ENCODE results near the gene TNRC6B. TPM values are rescaled to one million over a fixed set of nuclear protein-coding genes. Genes with fewer than 3 reads are reported as not detected.

Gene TNRC6B
- total RNA-seq, 1 experiment from 2014 or later = 58.1 TPM

DNA sequence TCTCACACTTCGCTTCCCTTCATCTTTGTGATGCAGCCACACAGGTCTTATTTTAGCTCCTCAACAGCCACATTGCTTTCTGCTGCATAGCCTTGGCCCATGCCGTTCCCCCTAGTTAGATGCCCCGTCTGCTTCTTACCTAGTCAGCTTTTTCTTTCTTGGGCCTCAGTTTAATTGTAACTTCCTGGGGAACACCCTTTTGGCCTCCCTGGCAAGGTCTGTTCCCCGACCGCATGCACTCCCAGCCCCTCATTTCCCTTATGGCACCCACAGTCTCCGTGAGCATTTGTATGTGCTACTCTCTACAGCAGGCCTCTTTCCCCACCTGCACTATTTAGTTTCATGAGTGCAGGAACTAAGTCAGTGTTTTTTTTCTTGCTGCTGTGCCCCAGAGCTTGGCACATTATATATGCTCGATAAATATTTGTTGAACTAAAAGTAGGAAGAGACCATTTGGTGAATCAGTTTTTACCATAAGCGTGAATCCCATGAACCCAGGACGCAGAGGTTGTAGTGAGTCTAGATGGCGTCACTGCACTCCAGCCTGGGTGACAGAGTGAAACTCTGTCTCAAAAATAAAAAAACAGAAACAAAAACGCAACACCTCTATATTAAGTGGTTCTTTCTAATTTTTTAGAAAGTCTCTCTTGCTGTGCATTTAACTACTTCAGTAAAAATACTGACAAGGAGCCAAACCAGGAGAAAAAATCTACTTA, 38.5 kb downstream of the TNRC6B start:
- Histone ChIP-seq H3K18ac (ENCODE audit: insufficient read length, low read depth, low read length) (no peak overlapping the region), H2BK5ac (ENCODE audit: insufficient read length, low read length) (no peak overlapping the region), H3T11ph (ENCODE audit: low read length) (no peak overlapping the region), H4K20me1 (ENCODE audit: control insufficient read depth, insufficient read depth, insufficient read length) (no peaks in the 10 kb centered on the region), H2AK5ac (ENCODE audit: insufficient read length, low read length) (no peak overlapping the region), H3K79me2 (ENCODE audit: insufficient read depth, low read length) (peaks cover 46% of the 10 kb centered on the region; the same call in 1 of the 2 replicates), H3K14ac (ENCODE audit: insufficient read depth, low read length) (no peak overlapping the region), H2BK120ac (ENCODE audit: low read depth, low read length, poor library complexity, severe bottlenecking) (no peak overlapping the region), H3K23me2 (ENCODE audit: insufficient read length, low read depth, low read length, poor library complexity, severe bottlenecking) (no peaks in the 10 kb centered on the region), H2BK12ac (ENCODE audit: insufficient read length, low read depth, low read length) (no peak overlapping the region), H2BK15ac (ENCODE audit: low read depth, low read length) (no peak overlapping the region), H3K4me2 (ENCODE audit: insufficient read depth, insufficient read length, low read length) (no peak overlapping the region), H3K4me1 (ENCODE audit: insufficient read depth, low read length) (peaks cover 32% of the 10 kb centered on the region), H4K8ac (replicated peaks; ENCODE audit: insufficient read length, low read depth, low read length) (no peak overlapping the region), H2BK20ac (ENCODE audit: low read depth, low read length, poor library complexity, severe bottlenecking) (no peak overlapping the region), H3K27me3 (ENCODE audit: insufficient read depth, low read length) (no peaks in the 10 kb centered on the region), H4K5ac (ENCODE audit: insufficient read length, low read depth, low read length) (no peak overlapping the region), H3K27ac (ENCODE audit: insufficient read length, low read depth, low read length) (peak overlapping the region; percentile 14), H2AFZ (ENCODE audit: low read length) (no peak overlapping the region), H3K9ac (ENCODE audit: extremely low read depth, insufficient read length, low read length) (no peak overlapping the region), H3K4ac (ENCODE audit: low read depth, low read length) (no peak overlapping the region), H3K56ac (ENCODE audit: insufficient read length, low read depth, low read length) (no peak overlapping the region), H3K9me3 (ENCODE audit: control insufficient read depth, low read depth, low read length) (no peaks in the 10 kb centered on the region), H4K91ac (ENCODE audit: insufficient read length, low read depth, low read length) (no peak overlapping the region), H3K79me1 (ENCODE audit: insufficient read depth, low read depth, low read length, poor library complexity, severe bottlenecking) (peaks cover 18% of the 10 kb centered on the region), H3K23ac (ENCODE audit: insufficient read length, low read depth, low read length) (no peak overlapping the region)
- Mint-ChIP-seq H3K27ac (peak overlapping the region; percentile 13 to 94 (median 90); a peak in 6 of 7 replicates), H3K4me1 (peaks cover 76 to 78% of the 10 kb centered on the region in 2 experiments), H3K27me3 (ENCODE audit: low read depth) (no peaks in the 10 kb centered on the region; the same call in 1 of the 2 replicates), H3K9me3 (no peaks in the 10 kb centered on the region), H3K4me3 (no peak overlapping the region), H3K36me3 (ENCODE audit: insufficient read depth in 1 of 3, low read depth in 3 of 3) (peaks cover 11 to 16% (median 15%) of the 10 kb centered on the region in 3 experiments)
- TF ChIP-seq CTCF (conservative IDR thresholded peaks at IDR 0.05) = no peak
- peak; percentile 28 for DNase-seq
- no CpG with 5 or more reads among the region's 11 CpGs for WGBS (ENCODE audit: extremely low coverage, insufficient read length, low lambda C conversion rate)

Measured in H9 (cell line).